ENCODE data around the gene OIT3.

Gene OIT3

GRCh38 chr10:72855129-72855528, 38.4 kb upstream of the OIT3 start:
- H3K4me3 ChIP-seq (ENCODE audit: low read depth, low read length), result no peak overlapping the region
- in situ Hi-C loops (cut with HindIII; ENCODE audit: low sequenced_read_pairs), result no loop called here
- TF ChIP-seq CTCF (IDR thresholded peaks at IDR 0.05; ENCODE audit: low read depth, low read length), result no peak
- no peak for DNase-seq (ENCODE audit: low read depth, low spot score)

GRCh38 chr10:72855790-72856189, 37.7 kb upstream of the OIT3 start:
- TF ChIP-seq CTCF (IDR thresholded peaks at IDR 0.05; ENCODE audit: low read depth, low read length), result no peak
- in situ Hi-C loops (cut with HindIII; ENCODE audit: low sequenced_read_pairs), result no loop called here
- no peak overlapping the region for H3K4me3 ChIP-seq (ENCODE audit: low read depth, low read length)
- no peak for DNase-seq (ENCODE audit: low read depth, low spot score)

- H3K4me3 ChIP-seq (ENCODE audit: low read depth, low read length), result no peak overlapping the region
- no peak for DNase-seq (ENCODE audit: low read depth, low spot score)
- in situ Hi-C loops (cut with HindIII; ENCODE audit: low sequenced_read_pairs), result no loop called here
- no peak for TF ChIP-seq CTCF (IDR thresholded peaks at IDR 0.05; ENCODE audit: low read depth, low read length)
Measured at GRCh38 chr10:72858067-72858466, 35.5 kb upstream of the OIT3 start.

GRCh38 chr10:72862957-72863356, 30.6 kb upstream of the OIT3 start:
- in situ Hi-C loops (cut with HindIII; ENCODE audit: low sequenced_read_pairs), result no loop called here
- no peak for DNase-seq (ENCODE audit: low read depth, low spot score)
- no peak overlapping the region for H3K4me3 ChIP-seq (ENCODE audit: low read depth, low read length)
- TF ChIP-seq CTCF (IDR thresholded peaks at IDR 0.05; ENCODE audit: low read depth, low read length), result no peak

GRCh38 chr10:72875250-72876055, 18.1 kb upstream of the OIT3 start:
- DNase-seq (ENCODE audit: low read depth, low spot score), result peak; percentile 42
- no peak overlapping the region for H3K4me3 ChIP-seq (ENCODE audit: low read depth, low read length)
- TF ChIP-seq CTCF (IDR thresholded peaks at IDR 0.05; ENCODE audit: low read depth, low read length), result peak; percentile 53
- in situ Hi-C loops (cut with HindIII; ENCODE audit: low sequenced_read_pairs), result no loop called here

- no peak for DNase-seq (ENCODE audit: low read depth, low spot score)
- TF ChIP-seq CTCF (IDR thresholded peaks at IDR 0.05; ENCODE audit: low read depth, low read length), result no peak
- in situ Hi-C loops (cut with HindIII; ENCODE audit: low sequenced_read_pairs), result no loop called here
- no peak overlapping the region for H3K4me3 ChIP-seq (ENCODE audit: low read depth, low read length)
Measured at GRCh38 chr10:72879245-72879644, 14.3 kb upstream of the OIT3 start.

Data from astrocyte of the spinal cord (primary cell).